Activated T-cell treated with anti-CD3 and anti-CD28 coated beads for 4 hours (primary cell): ENCODE measurements around the gene SVBP.
"Not testable (repeated sequence)": the region's sequence is repeated elsewhere in the genome, so short reads cannot be mapped to it uniquely, and the experiment has no call there.

ENCODE experiments used
- DNase-seq: peaks from one replicate; pipeline ENCODE4 v3.0.0-alpha.2; 2020

Gene SVBP

GRCh38 chr1:42841010-42841409, 23.8 kb upstream of the SVBP start:
- DNase-seq = no peak

GRCh38 chr1:42838482-42839190, 21.4 kb upstream of the SVBP start:
- no peak for DNase-seq

GRCh38 chr1:42837709-42838108, 20.5 kb upstream of the SVBP start:
- DNase-seq = no peak

GRCh38 chr1:42835422-42835821, 18.2 kb upstream of the SVBP start:
- no peak for DNase-seq

- no peak for DNase-seq
Observed at GRCh38 chr1:42834803-42835202, 17.6 kb upstream of the SVBP start.

- DNase-seq = no peak
Observed at GRCh38 chr1:42833981-42834380, 16.8 kb upstream of the SVBP start.

- DNase-seq = no peak
Observed at GRCh38 chr1:42832641-42833240, 15.5 kb upstream of the SVBP start.

GRCh38 chr1:42831273-42831672, 14.1 kb upstream of the SVBP start:
- no peak for DNase-seq

GRCh38 chr1:42830631-42831030, 13.4 kb upstream of the SVBP start:
- DNase-seq = no peak

- no peak for DNase-seq
Observed at GRCh38 chr1:42825036-42825851, 8.0 kb upstream of the SVBP start.

- no peak for DNase-seq
Observed at GRCh38 chr1:42824481-42825035, 7.4 kb upstream of the SVBP start.

- no peak for DNase-seq
Observed at GRCh38 chr1:42822800-42823392, 5.7 kb upstream of the SVBP start.

- no peak for DNase-seq
Observed at GRCh38 chr1:42821690-42822089, 4.5 kb upstream of the SVBP start.

- DNase-seq = no peak
Observed at GRCh38 chr1:42820813-42821212, 3.6 kb upstream of the SVBP start.

GRCh38 chr1:42817976-42818375, 779 bp upstream of the SVBP start:
- DNase-seq = no peak

GRCh38 chr1:42817440-42817767, 207 bp upstream of the SVBP start:
- no peak for DNase-seq

GRCh38 chr1:42815941-42816584, 1.1 kb downstream of the SVBP start:
- DNase-seq = no peak

GRCh38 chr1:42814815-42815214, 2.4 kb downstream of the SVBP start:
- DNase-seq = not testable (repeated sequence)

GRCh38 chr1:42807056-42807668, 10.0 kb downstream of the SVBP start:
- DNase-seq = no peak

- no peak for DNase-seq
Observed at GRCh38 chr1:42806593-42806992, 10.6 kb downstream of the SVBP start.

- DNase-seq = no peak
Observed at GRCh38 chr1:42806171-42806570, 11.0 kb downstream of the SVBP start.

GRCh38 chr1:42801832-42802473, 15.2 kb downstream of the SVBP start:
- no peak for DNase-seq
